GM18498 (cell line): Measurements from ENCODE around the gene LRIG1.

Experiments
- ATAC-seq: cut with Tn5 transposase; IDR thresholded peaks from one replicate; pipeline ENCODE4 v1.9.1; 2021; ENCODE audit warnings: mild to moderate bottlenecking, moderate library complexity; ENCODE audit not compliant: unreplicated experiment

The LRIG1 gene

DNA sequence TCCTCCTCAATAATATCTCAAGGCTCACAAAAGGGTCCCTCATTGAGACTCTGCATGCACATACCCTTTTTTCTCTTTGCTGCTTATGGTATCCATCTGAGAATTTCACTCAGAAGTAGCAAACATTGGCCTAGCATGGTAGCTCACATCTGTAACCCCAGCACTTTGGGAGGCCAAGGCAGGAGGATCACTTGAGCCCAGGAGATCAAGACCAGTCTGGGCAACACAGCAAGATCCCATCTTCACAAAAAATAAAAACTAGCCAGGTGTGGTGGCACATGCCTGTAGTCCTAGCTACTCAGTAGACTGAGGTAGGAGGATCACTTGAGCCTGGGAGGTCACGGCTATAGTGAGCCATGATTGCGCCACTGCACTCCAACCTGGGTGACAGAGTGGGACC is 11.7 kb downstream of the LRIG1 start:
- no peak for ATAC-seq

DNA sequence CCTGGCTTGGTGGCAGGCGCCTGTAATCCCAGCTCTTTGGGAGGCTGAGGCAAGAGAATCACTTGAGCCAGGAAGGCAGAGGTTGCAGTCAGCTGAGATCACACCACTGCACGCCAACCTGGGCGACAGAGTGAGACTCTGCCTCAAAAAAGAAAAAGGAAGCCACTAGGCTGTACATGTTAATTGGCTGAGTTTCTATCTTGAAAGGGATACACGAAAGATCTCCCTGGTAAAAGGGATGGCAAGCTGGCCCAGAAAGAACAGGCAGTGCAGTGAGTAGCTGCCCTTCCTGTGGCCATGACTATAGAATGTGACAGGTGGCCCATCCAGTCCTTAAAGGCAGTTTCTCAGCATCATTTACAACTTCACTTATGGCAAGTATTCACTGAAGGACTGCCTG is 12.3 kb downstream of the LRIG1 start:
- peak; percentile 35 for ATAC-seq

DNA sequence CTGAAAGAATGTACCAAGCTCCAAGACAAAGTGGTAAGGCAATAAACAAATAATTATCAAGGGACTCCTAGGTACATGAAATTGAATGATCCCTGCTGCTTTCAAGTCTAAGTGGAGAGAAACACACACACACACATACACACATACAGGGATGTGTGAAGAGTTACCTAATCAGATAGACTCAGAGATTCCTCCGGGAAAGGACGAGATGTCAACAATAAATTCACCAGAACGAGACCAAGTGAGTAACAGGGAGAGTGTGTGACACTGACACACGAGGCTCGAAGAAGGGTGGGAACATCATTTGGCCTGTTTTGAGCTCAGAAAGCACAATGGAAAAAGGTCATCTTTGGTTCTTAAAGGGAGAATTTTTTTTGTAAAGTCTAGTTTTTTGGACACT is 13.4 kb downstream of the LRIG1 start:
- ATAC-seq, result no peak

DNA sequence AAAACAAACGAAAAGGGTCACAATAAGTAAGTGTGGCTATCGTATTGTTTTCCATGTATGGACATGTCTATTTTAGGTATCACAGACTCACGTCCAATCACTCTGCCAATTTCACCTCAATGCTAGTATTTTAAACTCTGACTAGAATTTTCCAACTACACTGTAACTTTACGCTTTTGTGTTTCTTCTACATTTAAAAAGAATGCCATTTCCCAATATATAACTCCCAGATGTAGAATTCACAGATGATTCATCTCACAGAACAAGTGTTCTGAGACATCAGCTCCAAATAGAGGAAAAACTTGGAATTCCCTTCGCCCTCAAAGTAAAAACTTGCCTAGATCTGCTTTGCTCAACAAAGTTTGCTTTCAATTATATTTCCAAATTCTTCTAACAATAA is 14.2 kb downstream of the LRIG1 start:
- ATAC-seq, result no peak

DNA sequence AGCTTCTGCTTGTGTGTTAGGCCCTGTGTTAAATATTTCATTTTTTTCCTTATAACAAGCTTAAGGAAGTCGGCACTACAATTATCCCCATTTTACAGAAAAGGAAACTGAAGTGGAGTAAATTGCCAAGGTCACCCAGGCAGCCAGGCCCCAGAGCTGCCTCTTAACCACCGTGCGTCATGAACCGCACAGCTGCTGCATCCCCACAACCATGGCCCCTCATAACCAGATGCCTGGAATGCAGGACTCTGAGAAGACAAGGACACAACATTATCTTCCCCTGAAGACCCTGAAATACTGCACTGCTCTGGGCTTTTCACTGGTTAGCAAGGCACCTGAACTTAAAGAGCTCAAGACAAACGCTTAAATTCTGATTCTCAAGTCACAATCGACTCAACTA is 14.6 kb downstream of the LRIG1 start:
- no peak for ATAC-seq

DNA sequence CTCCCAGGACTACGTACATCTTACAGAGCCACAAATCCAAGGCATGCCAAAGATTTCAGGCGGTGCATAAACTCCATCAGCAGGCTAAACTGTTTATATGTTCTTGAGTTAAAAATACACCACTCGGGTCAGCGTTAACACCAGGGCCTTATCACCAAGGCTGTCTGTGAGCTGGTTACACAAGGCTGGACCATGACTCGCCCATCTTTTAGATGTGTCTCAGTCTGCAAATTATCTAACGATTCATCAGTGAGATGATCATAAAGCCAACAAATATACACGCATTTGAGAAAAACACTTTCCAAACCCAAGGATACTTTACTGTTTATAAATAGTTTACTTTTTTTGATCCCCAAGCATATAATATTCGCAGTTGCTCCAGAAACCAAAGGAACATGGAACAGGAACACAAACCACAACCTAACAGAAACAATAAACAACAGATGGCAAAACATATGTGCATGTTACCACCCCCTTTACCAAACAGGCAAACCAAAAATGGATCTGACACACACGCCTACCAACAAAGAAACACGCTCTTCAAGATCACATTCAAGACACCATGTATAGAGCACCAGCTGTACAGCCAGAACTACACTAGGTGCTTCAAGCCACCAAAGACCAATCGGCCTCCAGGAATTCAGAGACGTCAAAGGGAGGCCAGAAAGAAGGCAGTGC is 15.4 kb downstream of the LRIG1 start:
- no peak for ATAC-seq

DNA sequence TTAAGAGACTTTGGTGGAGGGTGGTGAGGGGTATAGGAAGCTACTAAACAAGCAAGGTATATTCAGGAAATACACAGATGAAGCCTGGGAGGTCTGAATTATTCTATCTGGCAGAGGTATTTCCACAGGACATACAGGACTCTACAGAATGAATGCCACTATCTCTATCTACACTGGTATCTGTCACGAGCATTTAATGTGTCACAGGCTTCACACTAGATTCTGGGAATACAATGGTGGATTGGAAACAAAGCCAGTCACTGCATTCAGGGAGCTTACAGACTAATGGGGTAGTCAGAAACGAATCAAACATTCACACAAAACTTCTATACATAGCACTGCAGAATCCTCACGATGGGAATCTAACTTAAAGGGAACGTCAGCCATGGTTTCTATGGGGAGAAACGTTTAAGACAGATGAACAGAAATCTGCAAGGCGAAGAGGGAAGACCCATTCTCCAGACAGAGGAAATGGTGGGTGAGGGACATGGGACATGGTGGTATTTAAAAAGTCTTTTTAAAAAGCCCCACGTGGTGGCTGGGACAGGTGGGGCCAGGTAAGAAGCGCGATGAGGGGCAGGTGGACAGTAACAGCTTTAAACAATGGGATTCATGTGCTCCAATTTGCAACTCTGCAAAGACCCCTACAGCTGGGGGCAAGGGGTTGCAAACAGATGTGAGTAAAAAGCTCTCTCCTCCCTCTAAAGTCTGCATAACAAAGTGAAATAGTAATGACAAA is 16.5 kb downstream of the LRIG1 start:
- ATAC-seq, result no peak

DNA sequence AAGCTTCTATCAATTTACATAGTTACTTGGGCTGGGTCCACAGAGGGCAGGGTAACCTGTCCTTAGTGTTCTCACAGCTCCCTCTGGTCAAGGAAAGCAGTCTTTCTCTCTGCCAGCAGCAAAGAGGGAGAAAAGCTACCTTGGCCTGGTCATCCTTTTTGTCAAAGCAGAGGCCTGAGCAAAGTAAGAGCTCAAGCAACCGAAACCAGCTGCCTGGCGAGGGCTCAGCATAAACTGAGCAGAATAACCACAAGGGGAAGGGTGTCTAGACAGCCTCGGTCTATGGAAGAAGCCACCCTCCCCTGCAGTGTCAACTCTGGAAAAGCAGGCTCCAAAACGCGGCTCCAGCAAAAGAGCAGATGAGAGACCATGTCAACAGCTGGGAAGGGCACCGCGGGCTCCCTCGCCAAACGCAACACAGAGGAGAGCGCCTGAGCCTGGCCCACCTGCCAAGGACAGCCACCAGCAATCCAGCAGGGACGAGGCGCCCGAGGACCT is 17.4 kb downstream of the LRIG1 start:
- ATAC-seq, result peak; percentile 51

DNA sequence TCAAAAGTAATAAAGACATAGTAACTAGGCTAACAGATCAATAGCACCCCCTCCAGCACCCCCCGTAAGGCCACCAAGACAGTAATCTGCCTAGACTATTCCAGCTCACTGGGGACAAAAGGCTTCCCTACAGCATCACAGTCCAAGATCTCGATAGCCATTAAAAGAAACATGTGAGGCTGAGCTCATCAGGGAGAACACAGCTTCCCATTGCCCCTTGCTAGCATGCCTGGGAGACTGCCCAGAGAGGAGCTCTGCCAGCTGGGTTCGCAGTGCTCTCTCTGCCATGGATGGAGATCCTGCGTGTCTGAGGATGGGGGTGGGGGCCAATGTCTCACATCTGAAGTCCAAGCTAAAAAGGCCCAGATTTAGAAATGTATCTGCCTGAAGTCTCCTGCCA is 17.8 kb downstream of the LRIG1 start:
- ATAC-seq, result no peak

DNA sequence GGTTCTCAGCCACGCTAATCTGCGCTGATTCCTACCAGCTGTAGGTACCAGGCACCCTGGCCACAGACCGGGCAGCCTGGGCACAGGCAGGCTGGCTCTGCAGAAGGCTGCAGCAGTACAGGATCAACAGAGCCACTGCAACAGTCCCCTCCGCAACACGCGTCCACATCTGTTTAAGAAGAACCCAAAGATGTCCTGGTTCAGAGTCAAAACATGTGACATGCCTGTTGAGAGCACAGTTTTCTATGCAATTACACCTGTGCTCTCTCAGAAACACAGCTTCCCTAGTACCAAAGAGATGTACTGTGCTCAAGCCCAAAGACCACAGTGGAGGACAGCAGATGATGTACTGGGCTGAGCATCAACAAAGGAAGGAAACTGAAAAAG is 18.8 kb downstream of the LRIG1 start:
- no peak for ATAC-seq

DNA sequence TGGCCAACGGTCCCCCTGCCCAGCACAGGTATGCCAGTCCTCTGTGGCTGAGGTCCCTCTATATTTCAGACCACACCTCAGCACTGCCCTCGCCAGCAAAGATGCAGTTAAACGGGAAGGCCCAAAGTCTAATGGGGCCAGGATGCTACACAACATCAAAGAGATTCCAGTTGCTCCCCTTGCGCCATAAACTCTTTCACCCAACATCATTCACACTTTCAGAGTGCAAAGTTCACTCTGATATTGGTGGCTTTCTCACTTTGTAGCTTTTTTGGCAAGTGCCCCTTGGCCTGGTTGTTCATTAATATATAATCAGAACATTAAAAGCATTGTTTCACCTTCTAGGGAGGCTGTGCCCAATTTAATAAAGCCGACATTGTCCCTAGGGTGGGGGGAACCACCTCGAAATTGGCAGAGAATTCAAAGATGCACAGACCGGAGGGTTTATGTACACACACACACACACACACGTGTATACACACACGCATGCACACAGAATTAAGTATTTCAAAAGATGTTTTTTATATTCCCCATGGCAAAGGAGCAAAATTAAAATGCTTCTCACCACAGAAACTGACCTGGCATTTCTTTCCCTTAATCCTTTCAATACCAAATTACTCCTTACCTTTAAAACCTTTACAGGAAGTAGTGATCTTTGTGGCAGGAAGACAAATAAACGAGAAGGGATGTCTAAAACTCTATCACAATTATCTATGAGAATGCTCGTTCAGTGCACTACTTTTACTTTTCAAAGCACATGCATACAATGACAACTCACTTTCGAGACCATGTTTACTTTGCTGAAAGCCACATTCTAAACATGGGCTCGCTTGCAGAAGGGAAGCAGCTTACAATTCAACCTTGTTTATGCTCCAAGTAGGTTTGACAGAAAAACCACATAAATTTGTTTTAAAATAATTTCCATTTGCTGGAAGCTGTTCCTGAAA is 19.5 kb downstream of the LRIG1 start:
- peak; percentile 29 for ATAC-seq

DNA sequence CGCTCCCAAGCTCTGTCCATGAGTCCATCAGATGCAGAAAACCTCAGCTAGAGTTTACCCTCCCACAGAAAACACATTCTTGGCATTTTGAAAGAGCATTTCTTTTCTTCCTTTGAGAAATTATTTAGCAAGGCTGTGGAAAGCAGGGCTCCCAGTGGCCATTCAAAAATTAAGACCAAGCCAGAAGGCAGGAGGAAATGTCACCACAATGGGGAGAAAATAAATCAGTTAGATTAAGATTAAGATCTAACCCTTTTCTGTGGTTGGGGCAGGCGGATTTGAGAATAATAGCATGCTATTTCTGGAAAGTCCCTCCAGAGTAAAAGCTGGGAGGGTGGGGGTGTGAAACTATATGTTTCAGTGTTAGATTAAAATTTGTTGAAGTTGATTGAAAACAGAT is 20.2 kb downstream of the LRIG1 start:
- peak; percentile 27 for ATAC-seq

DNA sequence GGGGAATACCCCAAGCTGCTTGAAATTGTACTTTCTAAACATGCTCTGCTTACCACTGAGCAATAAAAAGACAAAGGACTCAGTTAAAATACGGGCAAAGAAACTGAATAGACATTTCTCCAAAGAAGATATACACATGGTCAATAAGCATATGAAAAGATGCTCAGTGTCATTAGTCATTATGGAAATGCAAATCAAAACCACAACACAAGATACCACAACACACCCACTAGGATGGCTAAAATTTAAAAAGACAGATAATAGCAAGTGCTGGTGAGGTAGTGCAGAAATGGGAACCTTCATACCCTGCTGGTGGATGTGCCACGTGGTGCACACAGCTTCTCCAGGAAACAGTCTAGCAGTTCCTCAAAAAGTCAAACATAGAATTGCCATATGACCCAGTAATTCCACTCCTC is 21.3 kb downstream of the LRIG1 start:
- peak; percentile 31 for ATAC-seq

DNA sequence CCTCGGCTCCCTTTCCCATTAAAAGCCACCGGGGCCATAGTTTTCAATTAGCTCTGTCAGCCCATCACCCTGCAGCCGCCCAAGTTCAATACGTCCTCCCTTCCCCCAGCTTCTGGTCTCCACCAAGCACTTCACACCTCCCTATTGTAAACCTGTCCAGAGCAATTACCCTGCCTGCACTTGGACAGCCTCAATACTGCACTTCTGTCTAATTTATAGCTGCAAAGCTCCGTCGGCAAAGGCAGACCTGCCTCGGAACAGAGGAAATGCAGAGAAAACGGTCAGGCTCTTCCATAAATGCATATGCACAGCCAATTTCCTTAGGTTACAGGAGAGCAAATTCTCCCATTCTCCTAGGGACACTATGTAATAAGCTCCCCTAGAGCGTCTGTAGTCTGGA is 21.9 kb downstream of the LRIG1 start:
- ATAC-seq, result no peak

DNA sequence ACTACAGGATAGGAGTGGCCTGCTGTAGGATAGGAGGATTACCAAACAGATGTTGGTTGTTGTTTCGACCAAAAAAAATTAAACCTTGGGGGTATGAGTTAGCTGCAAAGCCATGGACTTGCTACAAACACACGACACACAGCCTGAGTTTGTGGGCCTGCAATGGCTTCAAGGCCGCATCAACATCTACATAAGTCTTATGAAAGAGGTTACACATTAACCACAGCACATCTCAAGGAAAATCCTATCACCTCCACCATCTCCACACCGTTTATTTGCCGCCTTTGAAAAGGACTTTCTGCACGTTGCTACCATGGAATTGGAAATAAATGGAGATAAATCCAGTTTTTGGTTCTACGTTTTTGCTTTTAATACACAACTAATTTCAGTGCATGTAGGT is 23.0 kb downstream of the LRIG1 start:
- ATAC-seq, result no peak

DNA sequence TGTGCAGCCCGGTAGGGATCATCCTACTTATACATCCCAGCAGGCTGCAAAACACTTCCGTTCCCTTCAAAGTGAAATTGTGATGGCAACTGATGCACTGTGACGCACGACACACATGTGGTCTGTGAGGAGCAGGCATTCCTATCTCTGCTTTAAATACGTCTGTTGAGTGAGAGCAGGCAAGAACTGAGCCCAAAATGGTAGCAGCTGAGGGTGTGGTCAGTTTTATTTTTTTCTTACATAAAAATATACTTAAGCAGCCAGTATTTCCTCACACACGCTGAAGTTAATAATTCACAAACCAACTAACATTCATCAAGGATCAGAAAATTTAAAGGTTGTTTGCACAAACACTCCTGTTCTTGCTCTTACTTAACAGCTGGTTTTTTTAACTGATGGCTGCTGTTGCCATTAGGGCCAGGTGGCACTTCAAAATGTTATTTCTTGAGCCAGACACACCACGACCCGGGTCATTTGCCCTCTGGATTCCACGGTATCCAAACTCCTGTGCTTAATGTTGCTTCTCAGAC is 23.9 kb downstream of the LRIG1 start:
- ATAC-seq, result no peak

DNA sequence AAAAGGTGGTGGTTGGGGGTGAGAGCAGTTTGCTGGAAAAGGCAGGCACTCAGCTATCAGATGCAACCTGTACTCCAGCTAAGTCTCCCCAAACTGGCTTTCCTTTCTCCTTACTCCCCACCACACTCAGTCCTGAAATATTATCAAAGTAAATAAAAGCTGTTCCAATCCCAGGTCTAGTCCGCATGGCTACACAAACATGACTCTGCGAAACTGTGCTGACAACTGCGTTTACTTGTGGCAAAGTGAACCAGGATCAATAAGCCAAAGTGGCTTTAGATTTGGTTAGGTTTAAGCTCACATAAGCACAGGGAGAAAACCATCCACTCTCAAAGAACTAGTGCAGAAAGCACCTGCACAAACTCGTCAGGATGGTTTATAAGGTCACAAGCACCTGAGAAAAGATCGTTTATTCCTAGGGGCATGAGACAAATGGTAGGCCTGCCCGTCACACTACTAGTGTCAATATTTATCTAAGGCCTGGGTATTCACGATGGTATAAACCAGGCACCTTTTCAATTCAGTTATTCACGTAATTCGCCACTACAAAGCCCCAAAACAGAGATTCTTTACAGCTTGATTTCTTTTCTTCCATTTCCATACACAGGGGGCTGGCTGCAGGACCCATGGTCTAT is 25.3 kb downstream of the LRIG1 start:
- no peak for ATAC-seq

DNA sequence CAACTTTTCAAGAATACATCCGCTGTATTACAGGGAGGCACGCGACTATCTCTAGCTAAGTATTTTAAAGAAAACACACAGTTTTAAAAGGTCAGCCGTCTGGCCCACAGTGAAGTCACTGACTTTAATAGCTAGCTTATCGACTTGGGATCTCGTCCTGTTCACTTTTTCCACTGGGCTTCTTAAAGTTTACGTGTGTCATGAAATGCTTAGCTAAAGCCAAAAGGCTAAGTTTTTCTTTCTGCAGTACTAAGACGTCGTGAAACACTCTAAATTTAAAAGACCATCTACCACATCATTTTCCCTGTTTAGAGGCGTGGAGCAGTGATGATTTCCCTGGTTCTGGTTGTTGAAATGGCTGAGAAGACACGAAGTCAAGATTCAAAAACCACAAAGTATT is 27.1 kb downstream of the LRIG1 start:
- ATAC-seq, result no peak

DNA sequence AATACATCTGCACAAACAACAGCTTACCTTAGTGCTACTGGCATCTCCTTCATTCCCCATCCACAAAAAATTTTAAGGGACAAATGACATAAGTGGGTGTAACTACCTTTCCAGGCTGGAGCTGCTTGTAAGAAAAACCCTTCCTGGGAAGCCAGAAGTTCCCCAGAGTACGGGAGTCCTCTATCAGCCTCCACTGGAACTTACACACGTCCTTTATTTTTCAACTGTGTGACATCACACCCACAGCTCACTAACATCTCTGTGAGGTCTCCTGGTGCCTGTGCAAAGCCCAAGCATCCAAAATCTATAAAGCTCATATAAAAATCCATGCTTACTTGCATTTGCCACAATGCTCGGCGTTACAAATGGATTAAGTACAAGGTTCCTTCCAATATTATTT is 27.6 kb downstream of the LRIG1 start:
- ATAC-seq, result no peak

DNA sequence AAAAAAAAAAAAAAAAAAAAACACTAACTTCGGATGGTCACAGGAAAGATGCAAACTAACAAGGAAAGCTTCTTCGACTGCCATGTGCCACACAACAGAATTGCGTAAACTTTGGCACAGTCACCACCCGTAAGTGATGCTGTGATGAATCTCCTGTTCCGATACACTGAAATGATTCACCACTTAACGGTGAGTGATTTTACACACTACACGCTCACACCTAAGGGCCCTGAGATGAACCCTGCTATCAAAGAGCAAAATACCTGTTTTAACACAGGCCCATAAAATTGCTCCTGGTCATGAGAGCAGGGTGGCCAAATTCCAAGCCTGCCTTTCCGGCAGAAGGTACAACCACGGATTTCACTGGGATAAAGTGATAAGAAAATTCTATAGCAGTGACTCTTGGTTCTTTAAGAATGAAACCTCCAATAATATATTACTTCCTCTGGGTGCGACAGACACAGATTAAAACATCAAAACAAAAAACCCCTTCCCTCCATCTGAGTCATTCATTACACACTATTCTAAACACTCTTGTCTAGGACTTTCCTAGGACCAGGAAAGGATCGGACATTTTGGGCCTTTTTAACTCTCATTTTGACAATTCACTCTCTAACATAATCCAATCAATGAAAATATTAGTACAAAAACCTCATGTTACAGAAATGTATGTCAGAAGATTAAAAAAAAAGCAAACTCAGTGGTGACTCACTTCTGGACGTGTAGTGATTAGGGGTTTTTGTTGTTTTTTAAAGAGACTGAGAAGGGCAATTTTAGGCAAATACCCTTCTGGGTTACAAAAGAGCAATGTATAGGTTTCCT is 28.3 kb downstream of the LRIG1 start:
- peak; percentile 73 for ATAC-seq
